Measurements from ENCODE around the gene RARB.

DNA sequence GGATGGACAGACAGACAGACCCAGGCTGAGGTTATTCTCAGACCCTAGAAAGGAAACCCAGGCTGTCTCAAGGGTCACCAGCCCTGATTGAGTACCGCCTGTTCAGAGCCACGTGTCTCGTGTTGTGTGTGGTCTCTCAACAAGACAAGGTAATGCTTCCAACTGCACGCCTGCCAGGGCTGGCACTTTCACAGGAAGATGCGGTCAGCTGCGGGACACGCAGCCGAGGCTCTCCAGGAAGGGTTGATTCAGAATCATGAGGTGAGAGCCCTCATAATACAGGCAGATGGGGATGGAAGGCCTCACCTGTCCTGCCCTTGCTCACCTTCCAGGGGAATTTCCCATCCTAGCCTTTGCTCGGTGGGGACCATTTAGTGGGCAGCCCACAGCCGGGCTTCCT is 155.3 kb downstream of the RARB start:
- TF ChIP-seq, protein P1, sequence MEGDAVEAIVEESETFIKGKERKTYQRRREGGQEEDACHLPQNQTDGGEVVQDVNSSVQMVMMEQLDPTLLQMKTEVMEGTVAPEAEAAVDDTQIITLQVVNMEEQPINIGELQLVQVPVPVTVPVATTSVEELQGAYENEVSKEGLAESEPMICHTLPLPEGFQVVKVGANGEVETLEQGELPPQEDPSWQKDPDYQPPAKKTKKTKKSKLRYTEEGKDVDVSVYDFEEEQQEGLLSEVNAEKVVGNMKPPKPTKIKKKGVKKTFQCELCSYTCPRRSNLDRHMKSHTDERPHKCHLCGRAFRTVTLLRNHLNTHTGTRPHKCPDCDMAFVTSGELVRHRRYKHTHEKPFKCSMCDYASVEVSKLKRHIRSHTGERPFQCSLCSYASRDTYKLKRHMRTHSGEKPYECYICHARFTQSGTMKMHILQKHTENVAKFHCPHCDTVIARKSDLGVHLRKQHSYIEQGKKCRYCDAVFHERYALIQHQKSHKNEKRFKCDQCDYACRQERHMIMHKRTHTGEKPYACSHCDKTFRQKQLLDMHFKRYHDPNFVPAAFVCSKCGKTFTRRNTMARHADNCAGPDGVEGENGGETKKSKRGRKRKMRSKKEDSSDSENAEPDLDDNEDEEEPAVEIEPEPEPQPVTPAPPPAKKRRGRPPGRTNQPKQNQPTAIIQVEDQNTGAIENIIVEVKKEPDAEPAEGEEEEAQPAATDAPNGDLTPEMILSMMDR (conservative IDR thresholded peaks at IDR 0.05): no peak
- TF ChIP-seq ZFX (IDR thresholded peaks at IDR 0.05): no peak
